Kidney epithelial cell (primary cell): ENCODE measurements around the gene HTR4. TPM values are rescaled to one million over a fixed set of nuclear protein-coding genes. Genes with fewer than 3 reads are reported as not detected.

Source experiments
- DNase-seq: peaks from one replicate; pipeline ENCODE4 v3.0.0-alpha.2; 2010; ENCODE audit warnings: low read depth
- H3K27me3 ChIP-seq: 2 replicates; pipeline ENCODE4 v1.6.0; 2011; ENCODE audit warnings: low read length; ENCODE audit not compliant: control insufficient read depth, insufficient read depth
- H3K36me3 ChIP-seq: 2 replicates; pipeline ENCODE4 v1.5.1; 2011; ENCODE audit warnings: low read length; ENCODE audit not compliant: control insufficient read depth, insufficient read depth
- H3K4me3 ChIP-seq: 2 replicates; pipeline ENCODE4 v1.5.1; 2011; ENCODE audit warnings: low read depth, mild to moderate bottlenecking, control low read depth, low read length
- total RNA-seq: library from RNA; depleted of rRNA; stranded (reverse); fragments of >200 nt; gene quantifications from 2 replicates; pipeline ENCODE4 v1.2.3, GENCODE V29; 2015
- TF ChIP-seq, protein P1 (sequence below): IDR thresholded peaks from 2 replicates; pipeline ENCODE4 v1.5.1; 2011; ENCODE audit warnings: mild to moderate bottlenecking, moderate library complexity, low read length, control low read depth, inconsistent platforms; ENCODE audit not compliant: insufficient read depth, poor library complexity, severe bottlenecking

HTR4 gene
- total RNA-seq, 1 donor from 2014 or later, result not detected

DNA sequence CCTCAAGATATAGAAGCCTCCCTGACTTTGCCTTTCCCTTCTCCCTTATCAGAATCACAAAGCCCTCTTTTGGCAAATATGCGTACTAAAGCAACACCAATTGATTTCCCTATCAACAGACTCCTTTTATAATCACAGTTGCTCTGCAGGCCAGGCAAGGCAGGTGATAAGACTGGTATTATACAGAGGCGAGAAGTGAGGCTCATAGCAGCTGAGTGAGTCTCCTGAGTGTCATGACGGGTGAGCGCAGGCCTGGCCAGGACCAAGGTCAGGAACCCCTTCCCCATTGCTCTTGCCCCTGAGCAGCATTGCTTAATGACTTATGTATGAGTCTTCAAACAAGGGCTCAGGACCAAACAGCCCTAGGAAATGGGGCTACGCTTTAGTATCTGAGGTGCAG is 199.8 kb downstream of the HTR4 start:
- H3K36me3 ChIP-seq, result no peaks in the 10 kb centered on the region
- no peak overlapping the region for H3K4me3 ChIP-seq
- no peak for DNase-seq
- no peaks in the 10 kb centered on the region for H3K27me3 ChIP-seq
- TF ChIP-seq, protein P1, sequence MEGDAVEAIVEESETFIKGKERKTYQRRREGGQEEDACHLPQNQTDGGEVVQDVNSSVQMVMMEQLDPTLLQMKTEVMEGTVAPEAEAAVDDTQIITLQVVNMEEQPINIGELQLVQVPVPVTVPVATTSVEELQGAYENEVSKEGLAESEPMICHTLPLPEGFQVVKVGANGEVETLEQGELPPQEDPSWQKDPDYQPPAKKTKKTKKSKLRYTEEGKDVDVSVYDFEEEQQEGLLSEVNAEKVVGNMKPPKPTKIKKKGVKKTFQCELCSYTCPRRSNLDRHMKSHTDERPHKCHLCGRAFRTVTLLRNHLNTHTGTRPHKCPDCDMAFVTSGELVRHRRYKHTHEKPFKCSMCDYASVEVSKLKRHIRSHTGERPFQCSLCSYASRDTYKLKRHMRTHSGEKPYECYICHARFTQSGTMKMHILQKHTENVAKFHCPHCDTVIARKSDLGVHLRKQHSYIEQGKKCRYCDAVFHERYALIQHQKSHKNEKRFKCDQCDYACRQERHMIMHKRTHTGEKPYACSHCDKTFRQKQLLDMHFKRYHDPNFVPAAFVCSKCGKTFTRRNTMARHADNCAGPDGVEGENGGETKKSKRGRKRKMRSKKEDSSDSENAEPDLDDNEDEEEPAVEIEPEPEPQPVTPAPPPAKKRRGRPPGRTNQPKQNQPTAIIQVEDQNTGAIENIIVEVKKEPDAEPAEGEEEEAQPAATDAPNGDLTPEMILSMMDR, result no peak

DNA sequence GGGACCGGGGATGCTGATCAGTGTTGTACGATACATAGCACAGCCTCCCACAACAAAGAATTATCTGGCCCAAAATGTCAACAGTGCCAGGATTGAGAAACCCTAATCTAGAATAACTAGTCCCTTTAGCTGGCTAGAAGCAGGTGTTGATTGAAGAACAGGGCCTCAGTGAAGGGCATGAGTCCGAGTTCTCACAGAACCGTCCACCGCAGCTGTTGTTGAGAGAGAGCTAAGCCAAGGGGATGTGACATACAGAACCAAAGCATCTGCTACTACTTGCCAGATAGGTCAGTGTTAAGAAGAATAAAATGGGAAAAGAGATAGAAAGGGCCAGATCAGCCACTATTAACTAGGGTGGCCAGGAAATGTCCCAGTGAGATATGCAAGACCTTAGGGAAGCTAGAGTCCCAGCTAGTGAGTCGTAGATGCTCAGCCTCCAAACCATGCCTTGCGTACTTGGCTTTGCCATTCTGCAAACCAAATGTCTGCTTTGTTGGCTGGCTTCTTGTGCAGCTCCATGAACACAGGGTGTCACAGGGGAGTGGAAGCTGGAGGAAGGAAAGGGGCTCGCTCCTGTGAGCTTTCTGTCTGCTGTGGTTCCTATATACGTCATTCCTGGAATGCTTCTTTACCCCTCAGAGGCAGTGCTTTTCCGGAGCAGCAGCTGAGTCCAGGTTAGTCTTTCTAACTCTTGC is 201.7 kb downstream of the HTR4 start:
- Histone ChIP-seq H3K36me3 (no peaks in the 10 kb centered on the region), H3K27me3 (no peaks in the 10 kb centered on the region), H3K4me3 (no peak overlapping the region)
- no peak for DNase-seq
- TF ChIP-seq, protein P1, result no peak

DNA sequence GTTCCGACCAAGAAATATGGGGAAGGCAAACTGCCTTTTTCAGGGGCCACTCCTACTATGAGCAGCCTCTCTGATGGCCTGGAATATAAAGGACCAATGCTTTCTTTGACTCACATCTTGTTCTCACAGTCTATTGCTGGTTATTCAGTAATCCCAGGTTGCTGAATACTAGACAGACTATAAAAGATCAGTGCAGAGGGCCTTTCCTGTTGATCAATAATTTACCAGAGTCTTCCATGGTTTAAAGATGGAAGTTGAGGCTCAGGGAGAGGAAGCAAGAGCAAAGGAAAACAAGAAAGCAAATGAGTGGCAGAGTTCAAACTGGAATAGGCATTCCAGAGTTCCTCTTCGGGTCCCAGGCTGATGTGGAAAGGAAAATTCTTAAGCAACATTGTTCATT is 207.7 kb downstream of the HTR4 start:
- DNase-seq, result peak; percentile 47
- Histone ChIP-seq H3K27me3 (no peaks in the 10 kb centered on the region), H3K4me3 (no peak overlapping the region), H3K36me3 (no peaks in the 10 kb centered on the region)
- TF ChIP-seq, protein P1, result no peak

DNA sequence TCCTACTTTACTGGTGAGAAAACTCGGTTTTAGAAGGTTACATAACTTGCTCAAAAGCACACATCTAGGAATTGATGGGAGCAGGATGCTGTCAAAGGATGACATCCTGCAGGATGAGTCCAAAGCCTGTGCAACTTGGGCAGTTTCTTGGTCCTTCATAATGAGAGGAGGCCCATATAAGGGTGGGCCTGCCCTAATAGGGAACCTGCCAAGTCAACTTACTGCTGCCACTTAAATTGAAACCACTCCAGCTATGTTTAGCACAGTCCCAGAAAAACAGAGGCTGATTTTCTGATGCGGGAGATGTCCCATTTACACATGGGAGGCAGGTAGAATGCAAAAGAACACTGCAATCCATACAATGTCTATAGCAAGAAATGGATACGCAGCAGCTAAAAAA is 208.7 kb downstream of the HTR4 start:
- DNase-seq, result no peak
- Histone ChIP-seq H3K36me3 (no peaks in the 10 kb centered on the region), H3K4me3 (no peak overlapping the region), H3K27me3 (no peaks in the 10 kb centered on the region)
- TF ChIP-seq, protein P1, result no peak

DNA sequence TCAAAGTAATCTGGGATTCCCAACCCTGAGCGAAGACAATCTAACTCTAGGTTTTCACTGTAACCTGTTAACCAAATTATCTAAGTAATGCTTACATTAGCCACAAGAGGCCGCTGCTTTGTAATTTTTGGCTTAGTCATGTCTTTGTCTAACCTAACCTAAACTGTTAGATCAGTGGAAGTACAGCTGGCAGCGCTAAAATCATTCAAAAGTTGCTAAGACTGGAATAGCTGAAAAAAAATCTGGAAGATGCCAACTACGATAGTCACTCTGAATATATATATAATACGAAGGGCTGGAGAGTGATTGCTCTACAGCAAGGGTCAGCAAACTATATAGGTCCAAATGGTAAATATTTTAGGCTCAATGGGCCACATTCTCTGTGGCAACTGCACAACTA is 210.3 kb downstream of the HTR4 start:
- H3K27me3 ChIP-seq, result no peaks in the 10 kb centered on the region
- TF ChIP-seq, protein P1, result peak; percentile 55
- no peaks in the 10 kb centered on the region for H3K36me3 ChIP-seq
- peak; percentile 34 for DNase-seq
- H3K4me3 ChIP-seq, result no peak overlapping the region

DNA sequence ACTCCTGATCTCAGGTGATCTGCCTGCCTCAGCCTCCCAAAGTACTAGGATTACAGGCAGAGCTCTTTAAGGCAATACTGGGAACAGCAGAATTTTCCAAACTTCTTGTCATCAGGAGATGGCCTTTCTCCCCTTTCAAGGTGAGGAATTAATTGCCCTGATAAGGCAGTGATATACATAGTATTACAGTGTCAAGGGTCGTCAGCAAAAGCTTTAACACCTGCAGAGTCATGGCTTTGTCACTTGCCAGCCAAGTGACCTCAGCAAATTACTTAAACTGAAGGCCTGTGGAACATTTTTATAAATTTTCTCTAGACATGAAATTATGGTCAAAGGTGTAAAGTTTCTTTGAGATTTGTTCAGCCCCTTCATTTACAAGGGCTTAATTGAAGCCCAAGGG is 211.1 kb downstream of the HTR4 start:
- Histone ChIP-seq H3K4me3 (no peak overlapping the region), H3K36me3 (no peaks in the 10 kb centered on the region), H3K27me3 (no peaks in the 10 kb centered on the region)
- DNase-seq, result no peak
- TF ChIP-seq, protein P1, result no peak
